Adrenal gland (tissue), 5 donors: ENCODE results near the gene SLC2A6.

Source experiments
- CTCF ChIP-seq, 6 experiments: fragments of 450-650 bp in 4 of 6; fragments of 200-600 bp in 2 of 6; sonication (generic) in 1 of 6; IDR thresholded peaks; 1 replicate in 5 of 6; 2 replicates in 1 of 6; pipeline versions ENCODE4 v1.5.1 to v1.8.0; 2016 to 2021; ENCODE audit warnings: antibody characterized with exemption in 6 of 6, mild to moderate bottlenecking in 2 of 6, moderate library complexity in 1 of 6
- POLR2A ChIP-seq, 2 donors: fragments of 450-650 bp; IDR thresholded peaks; one replicate each; pipeline ENCODE4 v1.6.1; 2017; ENCODE audit warnings: antibody characterized with exemption in 2 of 2, mild to moderate bottlenecking in 2 of 2, moderate library complexity in 1 of 2
- donor health status: DM: no; HTN: no; CAD: no.

DNA sequence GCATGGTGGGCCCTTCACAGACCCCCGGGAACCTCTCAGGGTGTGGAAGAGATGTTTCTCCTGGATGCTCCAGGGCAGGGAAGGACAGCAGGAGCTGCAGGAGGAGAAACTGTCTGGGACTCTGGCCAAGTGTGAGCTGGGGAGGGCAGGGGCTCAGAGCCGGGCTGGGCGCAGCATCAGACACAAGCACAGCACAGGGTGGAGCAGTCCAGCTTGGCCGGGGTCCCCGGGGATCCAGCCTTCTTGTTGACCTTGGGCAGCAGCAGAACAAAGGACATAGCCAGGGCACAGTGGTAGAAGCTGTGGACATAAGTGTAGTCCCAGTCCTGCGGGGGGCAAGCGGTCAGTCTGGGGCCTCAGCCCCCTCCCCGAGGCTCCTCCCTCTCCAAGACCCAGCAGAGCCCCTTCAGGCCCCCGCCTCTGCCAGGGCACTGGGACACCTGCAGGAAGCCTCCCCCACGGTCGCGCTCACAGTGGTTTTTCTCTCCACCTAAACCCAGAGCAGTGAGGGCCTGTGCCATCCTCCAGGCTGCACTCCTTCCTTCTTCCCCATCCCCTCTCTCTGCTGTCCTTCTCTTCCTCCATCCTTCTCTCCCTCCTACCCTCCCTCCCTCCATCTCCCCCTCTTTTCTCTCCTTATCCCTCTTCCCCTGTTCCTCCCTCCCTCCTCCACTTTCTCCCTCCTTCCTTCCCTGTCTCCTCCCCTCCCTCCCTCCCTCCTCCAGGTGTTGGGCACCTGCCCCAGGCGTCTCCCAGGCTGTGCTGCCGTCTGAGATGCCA lies 35.8 kb upstream of the SLC2A6 start:
- TF ChIP-seq CTCF (IDR thresholded peaks at IDR 0.05) (no peak), POLR2A (IDR thresholded peaks at IDR 0.05) (no peak)
